SU-DHL-6 (cell line): ENCODE data around the gene PPP2R3B.

Experiments used
- H2AFZ ChIP-seq: fragments of 200-600 bp; sonication (generic); 2 replicates; pipeline ENCODE4 v1.6.1; 2014; ENCODE audit warnings: low read depth, mild to moderate bottlenecking, moderate library complexity, mixed read lengths, antibody characterized with exemption, low read length; ENCODE audit not compliant: severe bottlenecking
- H3F3A ChIP-seq: fragments of 200-600 bp; shearing (Covaris generic); 2 replicates; pipeline ENCODE4 v1.6.0; 2016; ENCODE audit warnings: antibody characterized with exemption, mild to moderate bottlenecking; ENCODE audit not compliant: insufficient read depth
- H3K27ac ChIP-seq: fragments of 200-600 bp; sonication (generic); 2 replicates; pipeline ENCODE4 v1.5.1; 2016; ENCODE audit warnings: low read depth, mild to moderate bottlenecking, low read length, moderate library complexity, mixed read lengths
- H3K27me3 ChIP-seq: fragments of 200-600 bp; sonication (generic), shearing (Covaris generic); 2 replicates; pipeline ENCODE4 v1.6.0; 2014; ENCODE audit warnings: mild to moderate bottlenecking, low read length
- H3K36me3 ChIP-seq: fragments of 200-600 bp; sonication (generic); 2 replicates; pipeline ENCODE4 v1.6.1; 2014; ENCODE audit warnings: mild to moderate bottlenecking, low read length, mixed read lengths
- H3K4me2 ChIP-seq: fragments of 300-600, 200-600 bp; shearing (Covaris generic), sonication (generic); 2 replicates; pipeline ENCODE4 v1.6.0; 2014; ENCODE audit warnings: low read length, low read depth, mild to moderate bottlenecking; ENCODE audit not compliant: poor library complexity, severe bottlenecking
- H3K4me3 ChIP-seq: fragments of 200-600 bp; sonication (generic); 2 replicates; pipeline ENCODE4 v1.5.1; 2014; ENCODE audit warnings: antibody characterized with exemption, low read length, mild to moderate bottlenecking, mixed read lengths; ENCODE audit not compliant: insufficient read depth, poor library complexity, severe bottlenecking
- H3K79me2 ChIP-seq: fragments of 200-600 bp; sonication (generic); 2 replicates; pipeline ENCODE4 v1.6.1; 2014; ENCODE audit warnings: mild to moderate bottlenecking, low read length, moderate library complexity; ENCODE audit not compliant: insufficient read depth
- H3K9ac ChIP-seq: fragments of 200-600 bp; sonication (generic); 2 replicates; pipeline ENCODE4 v1.7.0; 2014; ENCODE audit warnings: mild to moderate bottlenecking, low read length
- H3K9me2 ChIP-seq: fragments of 200-600 bp; sonication (generic); replicated peaks from 2 replicates; pipeline ENCODE4 v1.6.1; 2014; ENCODE audit warnings: low read length; ENCODE audit not compliant: insufficient read depth
- H3K9me3 ChIP-seq: fragments of 200-600 bp; sonication (generic); 2 replicates; pipeline ENCODE4 v1.6.1; 2014; ENCODE audit warnings: low read length, mixed read lengths; ENCODE audit not compliant: insufficient read depth
- H4K20me1 ChIP-seq: fragments of 200-600 bp; sonication (generic); 2 replicates; pipeline ENCODE4 v1.6.1; 2014; ENCODE audit warnings: low read depth, mild to moderate bottlenecking, antibody characterized with exemption, low read length, moderate library complexity, mixed read lengths
- EZH2phosphoT487 ChIP-seq: fragments of 200-600 bp; sonication (generic), shearing (Covaris generic); conservative IDR thresholded peaks from 2 replicates; pipeline ENCODE4 v1.6.1; 2018; ENCODE audit warnings: mild to moderate bottlenecking, antibody characterized with exemption, low read length, moderate library complexity, mixed read lengths
- TF ChIP-seq, protein P1 (sequence below): fragments of 200-600 bp; sonication (generic); IDR thresholded peaks from one replicate; pipeline ENCODE4 v1.5.1; 2017; ENCODE audit warnings: antibody characterized with exemption, mild to moderate bottlenecking, low read length, moderate library complexity; ENCODE audit not compliant: insufficient read depth, poor library complexity, severe bottlenecking

Gene PPP2R3B

GRCh38 chrX:367349-367748 lies 19.4 kb downstream of the PPP2R3B start:
- TF ChIP-seq, protein P1, sequence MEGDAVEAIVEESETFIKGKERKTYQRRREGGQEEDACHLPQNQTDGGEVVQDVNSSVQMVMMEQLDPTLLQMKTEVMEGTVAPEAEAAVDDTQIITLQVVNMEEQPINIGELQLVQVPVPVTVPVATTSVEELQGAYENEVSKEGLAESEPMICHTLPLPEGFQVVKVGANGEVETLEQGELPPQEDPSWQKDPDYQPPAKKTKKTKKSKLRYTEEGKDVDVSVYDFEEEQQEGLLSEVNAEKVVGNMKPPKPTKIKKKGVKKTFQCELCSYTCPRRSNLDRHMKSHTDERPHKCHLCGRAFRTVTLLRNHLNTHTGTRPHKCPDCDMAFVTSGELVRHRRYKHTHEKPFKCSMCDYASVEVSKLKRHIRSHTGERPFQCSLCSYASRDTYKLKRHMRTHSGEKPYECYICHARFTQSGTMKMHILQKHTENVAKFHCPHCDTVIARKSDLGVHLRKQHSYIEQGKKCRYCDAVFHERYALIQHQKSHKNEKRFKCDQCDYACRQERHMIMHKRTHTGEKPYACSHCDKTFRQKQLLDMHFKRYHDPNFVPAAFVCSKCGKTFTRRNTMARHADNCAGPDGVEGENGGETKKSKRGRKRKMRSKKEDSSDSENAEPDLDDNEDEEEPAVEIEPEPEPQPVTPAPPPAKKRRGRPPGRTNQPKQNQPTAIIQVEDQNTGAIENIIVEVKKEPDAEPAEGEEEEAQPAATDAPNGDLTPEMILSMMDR, result no peak
- no peak for TF ChIP-seq EZH2phosphoT487
- no peaks in the 10 kb centered on the region for H3K79me2 ChIP-seq
- no peaks in the 10 kb centered on the region for H3K9me3 ChIP-seq
- no peaks in the 10 kb centered on the region for H3K36me3 ChIP-seq
- peak overlapping the region; percentile 61 for H3K27ac ChIP-seq
- no peak overlapping the region for H3K9ac ChIP-seq
- H3F3A ChIP-seq, result peaks cover 22% of the 10 kb centered on the region
- no peaks in the 10 kb centered on the region for H3K9me2 ChIP-seq
- H2AFZ ChIP-seq, result no peak overlapping the region
- H3K4me3 ChIP-seq, result no peak overlapping the region
- no peak overlapping the region for H3K4me2 ChIP-seq
- H3K27me3 ChIP-seq, result no peaks in the 10 kb centered on the region
- H4K20me1 ChIP-seq, result no peaks in the 10 kb centered on the region

DNA sequence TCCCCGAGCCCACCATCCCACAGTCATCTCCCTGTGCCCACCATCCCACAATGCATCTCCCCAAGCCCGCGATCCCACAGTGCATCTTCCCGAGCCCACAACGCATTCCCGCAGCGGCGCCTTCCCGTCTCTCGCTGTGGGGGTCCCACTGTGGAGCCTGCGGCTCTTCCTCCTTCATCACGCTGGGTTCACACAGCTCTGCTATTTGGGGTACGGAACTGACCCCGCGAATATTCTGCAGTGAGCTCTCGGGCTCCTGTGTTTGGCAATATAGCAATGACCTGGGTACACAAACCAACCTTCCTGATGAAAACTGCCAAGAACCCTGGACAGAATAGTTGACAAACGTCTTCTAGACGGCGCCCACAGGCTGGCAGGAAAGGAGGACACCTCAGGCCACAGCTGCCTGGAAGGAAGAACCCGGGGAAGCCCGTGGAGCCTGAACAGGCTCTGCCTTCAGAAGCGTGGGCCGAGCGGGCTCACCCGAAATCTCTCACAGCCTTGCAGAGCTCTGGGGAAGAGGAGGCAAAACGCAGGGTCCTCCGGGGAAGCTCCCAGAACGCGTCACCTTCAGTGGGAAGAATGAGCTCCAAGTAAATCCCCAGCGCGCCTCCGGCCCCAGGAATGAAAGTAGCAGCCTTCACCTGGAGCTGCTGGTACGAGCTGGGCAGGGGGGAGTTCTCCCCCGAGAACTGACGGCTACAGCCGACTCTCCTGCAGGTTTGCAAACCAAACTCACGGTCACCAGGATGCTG lies 22.9 kb downstream of the PPP2R3B start:
- Histone ChIP-seq H4K20me1 (no peaks in the 10 kb centered on the region), H3K9me3 (no peaks in the 10 kb centered on the region), H3K9ac (no peak overlapping the region), H3F3A (peaks cover 5% of the 10 kb centered on the region; the same call in 1 of the 2 replicates), H3K27me3 (no peaks in the 10 kb centered on the region), H3K27ac (no peak overlapping the region), H3K4me3 (no peak overlapping the region), H3K36me3 (no peaks in the 10 kb centered on the region), H3K79me2 (no peaks in the 10 kb centered on the region), H3K4me2 (no peak overlapping the region), H3K9me2 (no peaks in the 10 kb centered on the region), H2AFZ (no peak overlapping the region)
- TF ChIP-seq EZH2phosphoT487, result no peak
- TF ChIP-seq, protein P1, result no peak

- Histone ChIP-seq H3K27me3 (no peaks in the 10 kb centered on the region), H3K79me2 (no peaks in the 10 kb centered on the region), H3K4me3 (no peak overlapping the region), H3K9ac (no peak overlapping the region), H3K27ac (no peak overlapping the region), H2AFZ (no peak overlapping the region), H3K36me3 (no peaks in the 10 kb centered on the region), H4K20me1 (no peaks in the 10 kb centered on the region), H3K9me2 (no peaks in the 10 kb centered on the region), H3F3A (peaks cover 5% of the 10 kb centered on the region; the same call in 1 of the 2 replicates), H3K4me2 (no peak overlapping the region), H3K9me3 (no peaks in the 10 kb centered on the region)
- TF ChIP-seq, protein P1, result no peak
- TF ChIP-seq EZH2phosphoT487, result no peak
These were observed 23.6 kb downstream of the PPP2R3B start for GRCh38 chrX:362937-363620.
